Esophagus muscularis mucosa (tissue), 4 donors: ENCODE measurements around the gene SLC9C1.

Source experiments
- EP300 ChIP-seq: sonication (generic); formaldehyde crosslinking; IDR thresholded peaks from one replicate; pipeline ENCODE4 v1.6.1; 2017; ENCODE audit warnings: antibody characterized with exemption
- POLR2AphosphoS5 ChIP-seq, 2 donors: sonication (generic); formaldehyde crosslinking; IDR thresholded peaks; one replicate each; pipeline ENCODE4 v1.6.1; 2017; ENCODE audit warnings: antibody characterized with exemption in 2 of 2
- TF ChIP-seq, protein P1 (sequence below), 3 experiments: fragments of 200-600 bp in 2 of 3; fragments of 450-650 bp in 1 of 3; sonication (generic) in 2 of 3; IDR thresholded peaks; one replicate each; pipeline ENCODE4 v1.5.1; 2017 to 2019; ENCODE audit warnings: antibody characterized with exemption in 3 of 3, mild to moderate bottlenecking in 2 of 3, moderate library complexity in 1 of 3

DNA sequence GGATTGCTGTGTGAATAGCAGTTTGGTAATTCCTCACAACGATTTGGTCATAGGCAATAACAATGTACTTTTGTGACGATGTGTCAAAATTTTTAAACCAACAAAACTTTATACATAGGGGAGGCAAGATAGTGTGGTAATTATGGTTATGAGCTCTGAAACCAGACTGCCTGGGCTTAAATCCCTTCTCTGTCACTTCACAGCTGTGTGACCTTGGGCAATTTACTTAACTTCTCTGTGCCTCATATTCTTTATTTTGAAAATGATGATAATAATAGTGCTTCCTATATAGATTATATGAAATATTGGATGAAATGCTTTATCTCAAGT is 44.7 kb upstream of the SLC9C1 start:
- TF ChIP-seq, protein P1, sequence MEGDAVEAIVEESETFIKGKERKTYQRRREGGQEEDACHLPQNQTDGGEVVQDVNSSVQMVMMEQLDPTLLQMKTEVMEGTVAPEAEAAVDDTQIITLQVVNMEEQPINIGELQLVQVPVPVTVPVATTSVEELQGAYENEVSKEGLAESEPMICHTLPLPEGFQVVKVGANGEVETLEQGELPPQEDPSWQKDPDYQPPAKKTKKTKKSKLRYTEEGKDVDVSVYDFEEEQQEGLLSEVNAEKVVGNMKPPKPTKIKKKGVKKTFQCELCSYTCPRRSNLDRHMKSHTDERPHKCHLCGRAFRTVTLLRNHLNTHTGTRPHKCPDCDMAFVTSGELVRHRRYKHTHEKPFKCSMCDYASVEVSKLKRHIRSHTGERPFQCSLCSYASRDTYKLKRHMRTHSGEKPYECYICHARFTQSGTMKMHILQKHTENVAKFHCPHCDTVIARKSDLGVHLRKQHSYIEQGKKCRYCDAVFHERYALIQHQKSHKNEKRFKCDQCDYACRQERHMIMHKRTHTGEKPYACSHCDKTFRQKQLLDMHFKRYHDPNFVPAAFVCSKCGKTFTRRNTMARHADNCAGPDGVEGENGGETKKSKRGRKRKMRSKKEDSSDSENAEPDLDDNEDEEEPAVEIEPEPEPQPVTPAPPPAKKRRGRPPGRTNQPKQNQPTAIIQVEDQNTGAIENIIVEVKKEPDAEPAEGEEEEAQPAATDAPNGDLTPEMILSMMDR (IDR thresholded peaks at IDR 0.05): no peak
- TF ChIP-seq EP300: no peak
- TF ChIP-seq POLR2AphosphoS5 (IDR thresholded peaks at IDR 0.05): no peak
